H1 (cell line): ENCODE data around the gene ARHGAP15. TPM values are rescaled to one million over a fixed set of nuclear protein-coding genes. Genes with fewer than 3 reads are reported as not detected.

Experiments used
- CTCF ChIA-PET: fragments of 300-600 bp; sonication (Branson Sonifier 250); formaldehyde crosslinking; loops from one replicate; lab custom pipeline; 2021; ENCODE audit not compliant: partially characterized antibody; lab: Charles Lee
- POLR2A ChIA-PET: fragments of 300-600 bp; sonication (Branson Sonifier 250); formaldehyde crosslinking; loops from one replicate; lab custom pipeline; 2021; ENCODE audit warnings: inconsistent platforms; ENCODE audit not compliant: partially characterized antibody; lab: Charles Lee
- DNase-seq, 2 experiments: peaks; one replicate each; pipeline versions ENCODE4 v3.0.0 to v3.0.0-alpha.2; 2010 to 2022; ENCODE audit warnings: low spot score in 2 of 2, low read depth in 1 of 2, mixed read lengths in 1 of 2
- FAIRE-seq: peaks from 2 replicates; lab custom pipeline; 2011; peaks lifted over from hg19 to GRCh38; lab: Jason Lieb, UNC
- H2AFZ ChIP-seq: 2 replicates; pipeline ENCODE4 v1.8.1; 2012; ENCODE audit warnings: low read length, inconsistent platforms
- H2AK5ac ChIP-seq: 2 replicates; pipeline ENCODE4 v1.6.1; 2013; ENCODE audit warnings: low read depth, low read length
- H2BK120ac ChIP-seq: replicated peaks from 2 replicates; pipeline ENCODE3; 2013; ENCODE audit warnings: low read depth, low read length, inconsistent platforms
- H2BK12ac ChIP-seq: 2 replicates; pipeline ENCODE4 v1.6.1; 2013; ENCODE audit warnings: low read depth, low read length
- H2BK15ac ChIP-seq: 2 replicates; pipeline ENCODE4 v1.6.1; 2013; ENCODE audit warnings: low read length
- H2BK20ac ChIP-seq: 2 replicates; pipeline ENCODE4 v1.6.1; 2013; ENCODE audit warnings: low read length
- H2BK5ac ChIP-seq: 2 replicates; pipeline ENCODE4 v1.6.1; 2013; ENCODE audit warnings: low read depth, low read length
- H3K14ac ChIP-seq: 2 replicates; pipeline ENCODE4 v1.6.1; 2013; ENCODE audit warnings: inconsistent platforms; ENCODE audit not compliant: insufficient read length
- H3K18ac ChIP-seq: 2 replicates; pipeline ENCODE4 v1.6.1; 2013; ENCODE audit warnings: low read length; ENCODE audit errors: extremely low read depth
- H3K23ac ChIP-seq: 2 replicates; pipeline ENCODE4 v1.6.1; 2013; ENCODE audit warnings: inconsistent platforms; ENCODE audit not compliant: insufficient read length
- H3K23me2 ChIP-seq: 2 replicates; pipeline ENCODE4 v1.6.1; 2013; ENCODE audit warnings: low read depth, low read length
- H3K27ac ChIP-seq: 2 replicates; pipeline ENCODE4 v1.6.1; 2011; ENCODE audit warnings: low read depth, low read length, inconsistent platforms
- H3K27me3 ChIP-seq, 4 experiments: replicated peaks in 1 of 4; 1 replicate in 1 of 4; 2 replicates in 3 of 4; pipeline versions ENCODE4 v1.6.1 to v1.8.1; 2011 to 2013; ENCODE audit warnings: low read length in 3 of 4, mild to moderate bottlenecking in 3 of 4, inconsistent platforms in 2 of 4, mixed read lengths in 2 of 4, moderate library complexity in 1 of 4; ENCODE audit not compliant: control insufficient read depth in 3 of 4, insufficient read depth in 3 of 4; ENCODE audit errors: extremely low read depth in 1 of 4
- H3K36me3 ChIP-seq, 4 experiments: 2 replicates each; pipeline versions ENCODE4 v1.6.1 to v1.8.1; 2011 to 2013; ENCODE audit warnings: mild to moderate bottlenecking in 4 of 4, low read length in 3 of 4, moderate library complexity in 2 of 4, control low read depth in 1 of 4, inconsistent platforms in 1 of 4; ENCODE audit not compliant: insufficient read depth in 4 of 4, control insufficient read depth in 2 of 4
- H3K4ac ChIP-seq: replicated peaks from 2 replicates; pipeline ENCODE3; 2013; ENCODE audit warnings: low read length, low read depth, mixed read lengths, inconsistent platforms; ENCODE audit not compliant: insufficient read length
- H3K4me1 ChIP-seq, 4 experiments: replicated peaks in 1 of 4; 1 replicate in 1 of 4; 2 replicates in 3 of 4; pipeline versions ENCODE4 v1.6.1 to v1.8.1; 2011 to 2013; ENCODE audit warnings: low read length in 3 of 4, inconsistent platforms in 2 of 4, mixed read lengths in 1 of 4; ENCODE audit not compliant: insufficient read depth in 4 of 4, control insufficient read depth in 3 of 4
- H3K4me2 ChIP-seq, 2 experiments: 2 replicates each; pipeline versions ENCODE4 v1.6.1 to v1.8.1; 2011 to 2013; ENCODE audit warnings: low read depth in 2 of 2, low read length in 2 of 2, control low read depth in 1 of 2, inconsistent platforms in 1 of 2, mild to moderate bottlenecking in 1 of 2; ENCODE audit not compliant: insufficient read depth in 1 of 2
- H3K4me3 ChIP-seq, 4 experiments: fragments of 200-600, 300-600 bp in 1 of 4; sonication (generic), shearing (Covaris generic), sonication (Bioruptor Twin) in 1 of 4; 2 replicates each; pipeline versions ENCODE4 v1.5.1 to v1.8.1; 2011 to 2016; ENCODE audit warnings: low read length in 4 of 4, low read depth in 3 of 4, control low read depth in 2 of 4, inconsistent platforms in 2 of 4, mild to moderate bottlenecking in 2 of 4, mixed read lengths in 1 of 4, moderate library complexity in 1 of 4; ENCODE audit not compliant: insufficient read depth in 2 of 4; ENCODE audit errors: extremely low read depth in 1 of 4
- H3K56ac ChIP-seq: replicated peaks from 2 replicates; pipeline ENCODE3; 2013; ENCODE audit warnings: low read depth, mild to moderate bottlenecking, mixed read lengths, low read length, inconsistent platforms; ENCODE audit not compliant: insufficient read length
- H3K79me1 ChIP-seq: 2 replicates; pipeline ENCODE4 v1.6.1; 2013; ENCODE audit warnings: low read depth, low read length, control low read depth
- H3K79me2 ChIP-seq, 2 experiments: 2 replicates each; pipeline versions ENCODE4 v1.6.1 to v1.8.1; 2012 to 2013; ENCODE audit warnings: low read length in 2 of 2, mild to moderate bottlenecking in 2 of 2, inconsistent platforms in 1 of 2; ENCODE audit not compliant: insufficient read depth in 2 of 2, control insufficient read depth in 1 of 2
- H3K9ac ChIP-seq, 4 experiments: replicated peaks in 1 of 4; 1 replicate in 1 of 4; 2 replicates in 3 of 4; pipeline versions ENCODE4 v1.6.1 to v1.8.1; 2011 to 2013; ENCODE audit warnings: low read depth in 3 of 4, low read length in 3 of 4, control low read depth in 2 of 4, mild to moderate bottlenecking in 2 of 4, moderate library complexity in 2 of 4, inconsistent platforms in 1 of 4; ENCODE audit errors: extremely low read depth in 1 of 4
- H3K9me3 ChIP-seq, 2 experiments: 2 replicates each; pipeline versions ENCODE4 v1.6.1 to v1.8.1; 2012 to 2013; ENCODE audit warnings: mild to moderate bottlenecking in 2 of 2, moderate library complexity in 2 of 2, control low read depth in 1 of 2, inconsistent platforms in 1 of 2, low read depth in 1 of 2, low read length in 1 of 2, mixed read lengths in 1 of 2; ENCODE audit not compliant: insufficient read depth in 2 of 2
- H4K20me1 ChIP-seq, 2 experiments: replicated peaks in 1 of 2; 2 replicates each; pipeline versions ENCODE3 to v1.8.1; 2011 to 2013; ENCODE audit warnings: inconsistent platforms in 2 of 2, low read length in 2 of 2, mild to moderate bottlenecking in 1 of 2; ENCODE audit not compliant: insufficient read depth in 2 of 2, control insufficient read depth in 1 of 2
- H4K5ac ChIP-seq: 2 replicates; pipeline ENCODE4 v1.6.1; 2013; ENCODE audit warnings: low read length, low read depth, mixed read lengths, inconsistent platforms; ENCODE audit not compliant: insufficient read length
- H4K8ac ChIP-seq: 2 replicates; pipeline ENCODE4 v1.8.0; 2013; ENCODE audit warnings: mild to moderate bottlenecking, moderate library complexity, low read length, inconsistent platforms; ENCODE audit not compliant: insufficient read depth; ENCODE audit errors: extremely low read depth
- H4K91ac ChIP-seq: replicated peaks from 2 replicates; pipeline ENCODE3; 2013; ENCODE audit warnings: low read length, mixed read lengths, inconsistent platforms; ENCODE audit not compliant: insufficient read length
- CBX5 ChIP-seq: fragments of 300-800, 300-1000 bp; sonication (generic); IDR thresholded peaks from 2 replicates; pipeline ENCODE4 v1.7.1; 2016; ENCODE audit warnings: antibody characterized with exemption, low read length, low read depth
- E2F6 ChIP-seq: IDR thresholded peaks from 2 replicates; pipeline ENCODE4 v1.6.1; 2012; ENCODE audit warnings: inconsistent platforms
- GTF2F1 ChIP-seq: IDR thresholded peaks from 2 replicates; pipeline ENCODE4 v1.6.1; 2012; ENCODE audit warnings: low read depth, low read length, improper control_type of control experiment, borderline replicate concordance
- KDM4A ChIP-seq: IDR thresholded peaks from one replicate; pipeline ENCODE4 v1.7.1; 2012; ENCODE audit warnings: low read depth, mild to moderate bottlenecking, moderate library complexity, low read length, inconsistent platforms; ENCODE audit not compliant: severe bottlenecking
- NANOG ChIP-seq: IDR thresholded peaks from 2 replicates; pipeline ENCODE4 v1.6.1; 2011; ENCODE audit warnings: low read length, low read depth, mild to moderate bottlenecking, inconsistent platforms; ENCODE audit not compliant: insufficient read depth, poor library complexity, severe bottlenecking
- SAP30 ChIP-seq: fragments of 300-600 bp; sonication (generic); IDR thresholded peaks from 2 replicates; pipeline ENCODE4 v1.7.1; 2012; ENCODE audit warnings: low read length, moderate library complexity, mild to moderate bottlenecking, inconsistent platforms; ENCODE audit not compliant: insufficient read depth, insufficient replicate concordance
- SIN3A ChIP-seq, 2 experiments: IDR thresholded peaks in 1 of 2; conservative IDR thresholded peaks in 1 of 2; 2 replicates each; pipeline ENCODE4 v1.6.1; 2011 to 2012; ENCODE audit warnings: low read length in 2 of 2, improper control_type of control experiment in 1 of 2, low read depth in 1 of 2, mild to moderate bottlenecking in 1 of 2
- TAF1 ChIP-seq: IDR thresholded peaks from 2 replicates; pipeline ENCODE4 v1.6.1; 2011; ENCODE audit warnings: mild to moderate bottlenecking, low read depth, low read length
- TBP ChIP-seq: IDR thresholded peaks from 2 replicates; pipeline ENCODE4 v1.6.1; 2011; ENCODE audit warnings: low read depth, low read length, improper control_type of control experiment
- USF2 ChIP-seq: IDR thresholded peaks from 2 replicates; pipeline ENCODE4 v1.6.1; 2011; ENCODE audit warnings: low read length, improper control_type of control experiment
- WGBS, 2 experiments: shearing (Covaris generic) in 1 of 2; methylation state at CpG; one replicate each; pipeline versions ENCODE4 v1.1.6 to v1.1.7; 2013 to 2015; ENCODE audit warnings: low lambda C conversion rate in 2 of 2, mixed read lengths in 2 of 2, inconsistent platforms in 1 of 2, low coverage in 1 of 2, missing lambda C conversion rate in 1 of 2; ENCODE audit not compliant: insufficient replicate concordance in 2 of 2, insufficient coverage in 1 of 2, insufficient read length in 1 of 2; ENCODE audit errors: extremely low coverage in 1 of 2, missing lambda C conversion rate in 1 of 2; 5-methylcytosine and 5-hydroxymethylcytosine counted together
- polyA plus RNA-seq, 7 experiments: library from polyadenylated mRNA; depleted of rRNA in 3 of 7; stranded (reverse) in 5 of 7; unstranded in 2 of 7; fragments of >200 nt in 5 of 7; fragments of 200-250 nt in 2 of 7; gene quantifications; 1 replicate in 5 of 7; 2 replicates in 1 of 7; 4 replicates in 1 of 7; pipeline versions ENCODE4 v1.2.1 to v1.2.3, GENCODE V29; 2011 to 2013; ENCODE audit warnings: missing spikeins in 2 of 7, mixed read lengths in 2 of 7
- total RNA-seq: library from RNA; stranded (reverse); fragmentation: NEBNext Ultra II Directional; extraction: Animal tissue kit (Norgen Biotek cat#: 25700); gene quantifications from 2 replicates; pipeline ENCODE4 v1.2.1, GENCODE V29; 2021

Gene ARHGAP15
- total and polyA plus RNA-seq, 2 of the 8 experiments (the other 6 are each of a cell fraction or from before 2014, with no cell fraction given) = not detected

- Histone ChIP-seq H2AK5ac (no peak overlapping the region), H2BK15ac (no peak overlapping the region), H4K8ac (no peak overlapping the region), H3K79me2 (no peaks in the 10 kb centered on the region), H3K27me3 (no peaks in the 10 kb centered on the region; a peak in 1 of 7 replicates), H3K27ac (no peak overlapping the region), H2BK20ac (no peak overlapping the region), H3K56ac (no peak overlapping the region), H3K4me3 (peak overlapping the region in 1 of 4 experiments; percentile 5; a peak in 1 of 8 replicates), H3K4ac (no peak overlapping the region), H3K4me2 (no peak overlapping the region), H3K14ac (no peak overlapping the region), H2BK5ac (no peak overlapping the region), H3K36me3 (no peaks in the 10 kb centered on the region), H3K79me1 (no peaks in the 10 kb centered on the region), H2BK12ac (no peak overlapping the region), H4K91ac (no peak overlapping the region), H3K4me1 (peaks cover 0 to 16% (median 11%) of the 10 kb centered on the region in 4 experiments; a peak in 5 of 7 replicates), H3K18ac (no peak overlapping the region), H4K5ac (no peak overlapping the region), H2AFZ (no peak overlapping the region), H3K23me2 (no peaks in the 10 kb centered on the region), H3K23ac (no peak overlapping the region), H3K9me3 (no peaks in the 10 kb centered on the region), H2BK120ac (no peak overlapping the region), H4K20me1 (no peaks in the 10 kb centered on the region), H3K9ac (no peak overlapping the region)
- WGBS, 2 experiments = 90% methylated on average over 4 of the region's 4 CpGs; no CpG with 5 or more reads in 1 of the 2 experiments
- ChIA-PET CTCF (interaction anchor here (0.7 to 1.2 kb wide), 3 partner anchors 14 to 33 kb away, joined by 3 read pairs; no protein-coding TSS in a partner anchor), POLR2A (no interaction called here)
- DNase-seq = no peak
- FAIRE-seq = no peak
- TF ChIP-seq TAF1 (no peak), KDM4A (no peak), GTF2F1 (no peak), CBX5 (no peak), SIN3A (conservative IDR thresholded peaks at IDR 0.05 in 1 of 2, IDR thresholded peaks at IDR 0.05 in 1 of 2; ENCODE audit: low read depth in 1 of 2, low read length in 2 of 2) (no peak), NANOG (no peak), E2F6 (no peak), USF2 (no peak), TBP (no peak), SAP30 (no peak)
Observed at GRCh38 chr2:143603846-143604565, 474.8 kb downstream of the ARHGAP15 start.
